SK-N-SH (cell line): ENCODE results near the gene ATP8B1. TPM values are rescaled to one million over a fixed set of nuclear protein-coding genes. Genes with fewer than 3 reads are reported as not detected.
A peak's percentile ranks its signal among the peaks of the same experiment; 100 is the strongest.

Source experiments
- CTCF ChIA-PET: fragments of 300-600, 350-600 bp; formaldehyde crosslinking; extraction: SDS; loops from one replicate; lab custom pipeline; 2021; lab: Yijun Ruan, JAX
- POLR2A ChIA-PET: fragments of 350-600 bp; sonication (Branson Sonifier 250); formaldehyde crosslinking; extraction: SDS; loops from one replicate; lab custom pipeline; 2020; ENCODE audit warnings: antibody characterized with exemption, inconsistent platforms; lab: Yijun Ruan, JAX
- DNase-seq: peaks from one replicate; pipeline ENCODE4 v3.0.0; 2012
- H2AFZ ChIP-seq: fragments of 200-600 bp; sonication (generic); 2 replicates; pipeline ENCODE4 v1.8.1; 2016; ENCODE audit warnings: antibody characterized with exemption, mild to moderate bottlenecking, low read depth
- H3F3A ChIP-seq: fragments of 200-600 bp; sonication (generic); replicated peaks from 2 replicates; pipeline ENCODE3; 2016; ENCODE audit warnings: antibody characterized with exemption, mild to moderate bottlenecking; ENCODE audit not compliant: insufficient read depth
- H3K27ac ChIP-seq, 2 experiments: fragments of 200-500 bp in 1 of 2; fragments of 200-600 bp in 1 of 2; sonication (Bioruptor generic) in 1 of 2; sonication (generic), shearing (Covaris generic) in 1 of 2; 2 replicates each; pipeline versions ENCODE4 v1.5.1 to v1.6.1; 2014 to 2016; ENCODE audit warnings: low read depth in 2 of 2, inconsistent platforms in 1 of 2, low read length in 1 of 2, mild to moderate bottlenecking in 1 of 2, mixed read lengths in 1 of 2
- H3K27me3 ChIP-seq: fragments of 200-600 bp; sonication (generic), shearing (Covaris generic); 2 replicates; pipeline ENCODE4 v1.6.1; 2016; ENCODE audit warnings: mixed run types; ENCODE audit not compliant: insufficient read depth
- H3K36me3 ChIP-seq, 2 experiments: fragments of 200-500 bp in 1 of 2; fragments of 200-600 bp in 1 of 2; sonication (Bioruptor generic) in 1 of 2; sonication (generic) in 1 of 2; replicated peaks in 1 of 2; 2 replicates each; pipeline versions ENCODE3 to v1.5.1; 2014 to 2016; ENCODE audit warnings: low read length in 1 of 2, mild to moderate bottlenecking in 1 of 2; ENCODE audit not compliant: insufficient read depth in 2 of 2, control insufficient read depth in 1 of 2
- H3K4me1 ChIP-seq, 2 experiments: fragments of 200-500 bp in 1 of 2; fragments of 200-600 bp in 1 of 2; sonication (Bioruptor generic) in 1 of 2; sonication (generic), shearing (Covaris generic) in 1 of 2; 2 replicates each; pipeline versions ENCODE4 v1.5.1 to v1.6.1; 2014 to 2016; ENCODE audit warnings: low read depth in 1 of 2, low read length in 1 of 2, mixed run types in 1 of 2; ENCODE audit not compliant: insufficient read depth in 2 of 2, control insufficient read depth in 1 of 2
- H3K4me2 ChIP-seq: fragments of 200-600 bp; sonication (generic), shearing (Covaris generic); 2 replicates; pipeline ENCODE4 v1.6.1; 2017; ENCODE audit warnings: mixed run types
- H3K4me3 ChIP-seq, 2 experiments: fragments of 200-500 bp in 1 of 2; fragments of 200-600 bp in 1 of 2; sonication (Bioruptor generic) in 1 of 2; sonication (generic), shearing (Covaris generic) in 1 of 2; 2 replicates each; pipeline versions ENCODE4 v1.5.1 to v1.8.1; 2014 to 2016; ENCODE audit warnings: low read depth in 2 of 2, inconsistent platforms in 1 of 2, low read length in 1 of 2, mild to moderate bottlenecking in 1 of 2, mixed read lengths in 1 of 2, moderate library complexity in 1 of 2
- H3K79me2 ChIP-seq: fragments of 200-600 bp; sonication (generic); 2 replicates; pipeline ENCODE4 v1.8.1; 2017; ENCODE audit warnings: mild to moderate bottlenecking; ENCODE audit not compliant: insufficient read depth
- H3K9ac ChIP-seq: fragments of 200-600 bp; sonication (generic); 2 replicates; pipeline ENCODE4 v1.6.1; 2017; ENCODE audit warnings: mixed run types
- H3K9me2 ChIP-seq: fragments of 200-600 bp; sonication (generic); 2 replicates; pipeline ENCODE4 v1.6.1; 2017; ENCODE audit warnings: mixed run types
- H3K9me3 ChIP-seq: fragments of 200-600 bp; sonication (generic); 2 replicates; pipeline ENCODE4 v1.6.1; 2017; ENCODE audit warnings: mixed run types, mild to moderate bottlenecking, moderate library complexity
- H4K20me1 ChIP-seq: fragments of 200-600 bp; sonication (generic); 2 replicates; pipeline ENCODE4 v1.6.1; 2017; ENCODE audit warnings: mild to moderate bottlenecking, mixed run types; ENCODE audit not compliant: insufficient read depth
- CHD2 ChIP-seq: fragments of 150-350 bp; IDR thresholded peaks from 2 replicates; pipeline ENCODE4 v1.6.1; 2018; ENCODE audit warnings: low read length; ENCODE audit not compliant: partially characterized antibody
- EZH2phosphoT487 ChIP-seq: fragments of 200-600 bp; sonication (generic); IDR thresholded peaks from 2 replicates; pipeline ENCODE4 v1.6.1; 2017; ENCODE audit warnings: low read depth, mixed run types, mild to moderate bottlenecking, antibody characterized with exemption, moderate library complexity, borderline replicate concordance
- GABPA ChIP-seq: IDR thresholded peaks from 2 replicates; pipeline ENCODE4 v1.4.0; 2012; ENCODE audit warnings: low read depth, mild to moderate bottlenecking
- GATA2 ChIP-seq: sonication (generic); formaldehyde crosslinking; IDR thresholded peaks from 2 replicates; pipeline ENCODE4 v1.5.0; 2020; ENCODE audit warnings: mild to moderate bottlenecking, missing genetic modification reagents
- IRF3 ChIP-seq: fragments of 150-350 bp; IDR thresholded peaks from 2 replicates; pipeline ENCODE4 v1.6.1; 2016; ENCODE audit warnings: mild to moderate bottlenecking, low read depth, low read length
- JUND ChIP-seq: IDR thresholded peaks from 2 replicates; pipeline ENCODE4 v1.4.0; 2012
- MEF2A ChIP-seq: IDR thresholded peaks from 2 replicates; pipeline ENCODE4 v1.4.0; 2012; ENCODE audit warnings: low read depth, borderline replicate concordance
- MXI1 ChIP-seq: IDR thresholded peaks from 2 replicates; pipeline ENCODE4 v1.6.1; 2012; ENCODE audit warnings: mild to moderate bottlenecking, low read depth, low read length, improper control_type of control experiment
- NFIC ChIP-seq: IDR thresholded peaks from 2 replicates; pipeline ENCODE4 v1.4.0; 2012; ENCODE audit warnings: borderline replicate concordance
- NRF1 ChIP-seq: IDR thresholded peaks from 2 replicates; pipeline ENCODE4 v1.6.1; 2012; ENCODE audit warnings: low read depth, mild to moderate bottlenecking, low read length
- POLR2AphosphoS5 ChIP-seq: IDR thresholded peaks from 2 replicates; pipeline ENCODE4 v1.6.1; 2012; ENCODE audit warnings: low read depth, low read length
- REST ChIP-seq: IDR thresholded peaks from 2 replicates; pipeline ENCODE4 v1.6.1; 2012; ENCODE audit warnings: mild to moderate bottlenecking, low read depth, low read length, moderate library complexity
- TAF1 ChIP-seq: IDR thresholded peaks from 2 replicates; pipeline ENCODE4 v1.6.1; 2012; ENCODE audit warnings: low read depth, mild to moderate bottlenecking, low read length, moderate library complexity, borderline replicate concordance
- TEAD4 ChIP-seq: IDR thresholded peaks from 2 replicates; pipeline ENCODE4 v1.4.0; 2012; ENCODE audit warnings: mild to moderate bottlenecking, borderline replicate concordance; ENCODE audit not compliant: insufficient read depth
- YY1 ChIP-seq: IDR thresholded peaks from 2 replicates; pipeline ENCODE4 v1.4.0; 2012; ENCODE audit warnings: low read depth, mild to moderate bottlenecking
- WGBS: methylation state at CpG from one replicate; pipeline ENCODE4 v1.1.6; 2017; ENCODE audit warnings: low lambda C conversion rate; 5-methylcytosine and 5-hydroxymethylcytosine counted together
- polyA plus RNA-seq, 3 experiments: library from polyadenylated mRNA; depleted of rRNA; stranded (reverse); fragments of >200 nt; gene quantifications; 2 replicates each; pipeline ENCODE4 v1.2.3, GENCODE V29; 2012

Gene ATP8B1
- polyA plus RNA-seq, 1 of the 3 experiments (the other 2 are of a cell fraction): 43.8 TPM

GRCh38 chr18:57791911-57792310, 11.2 kb downstream of the ATP8B1 start:
- Histone ChIP-seq H3K9me3 (no peaks in the 10 kb centered on the region), H3K4me1 (peaks cover 0 to 52% of the 10 kb centered on the region in 2 experiments; a peak in 2 of 4 replicates), H2AFZ (no peak overlapping the region), H3K9ac (no peak overlapping the region), H3K9me2 (no peaks in the 10 kb centered on the region), H3K27ac (peak overlapping the region in 1 of 2 experiments; percentile 97; a peak in 1 of 4 replicates), H3K27me3 (no peaks in the 10 kb centered on the region), H3F3A (peaks cover 53% of the 10 kb centered on the region), H3K4me3 (no peak overlapping the region), H3K36me3 (peaks cover 0 to 23% of the 10 kb centered on the region in 2 experiments), H3K4me2 (no peak overlapping the region), H4K20me1 (peaks cover 72% of the 10 kb centered on the region), H3K79me2 (peaks cover 94% of the 10 kb centered on the region)
- no peak for DNase-seq
- no peak for TF ChIP-seq NRF1
- TF ChIP-seq POLR2AphosphoS5: no peak
- TF ChIP-seq MXI1: no peak
- TF ChIP-seq TEAD4: no peak
- no peak for TF ChIP-seq YY1
- no peak for TF ChIP-seq CHD2
- no peak for TF ChIP-seq TAF1
- no peak for TF ChIP-seq MEF2A
- TF ChIP-seq NFIC: no peak
- no peak for TF ChIP-seq JUND
- no peak for TF ChIP-seq REST
- no peak for TF ChIP-seq EZH2phosphoT487
- no peak for TF ChIP-seq IRF3
- no peak for TF ChIP-seq GATA2 (CRISPR knock-in tag)
- no peak for TF ChIP-seq GABPA
- CTCF ChIA-PET: no interaction called here
- POLR2A ChIA-PET: no interaction called here
- 76% methylated on average over 2 of the region's 2 CpGs for WGBS
